ENCODE results near the gene HLA-DPA1.

DNA sequence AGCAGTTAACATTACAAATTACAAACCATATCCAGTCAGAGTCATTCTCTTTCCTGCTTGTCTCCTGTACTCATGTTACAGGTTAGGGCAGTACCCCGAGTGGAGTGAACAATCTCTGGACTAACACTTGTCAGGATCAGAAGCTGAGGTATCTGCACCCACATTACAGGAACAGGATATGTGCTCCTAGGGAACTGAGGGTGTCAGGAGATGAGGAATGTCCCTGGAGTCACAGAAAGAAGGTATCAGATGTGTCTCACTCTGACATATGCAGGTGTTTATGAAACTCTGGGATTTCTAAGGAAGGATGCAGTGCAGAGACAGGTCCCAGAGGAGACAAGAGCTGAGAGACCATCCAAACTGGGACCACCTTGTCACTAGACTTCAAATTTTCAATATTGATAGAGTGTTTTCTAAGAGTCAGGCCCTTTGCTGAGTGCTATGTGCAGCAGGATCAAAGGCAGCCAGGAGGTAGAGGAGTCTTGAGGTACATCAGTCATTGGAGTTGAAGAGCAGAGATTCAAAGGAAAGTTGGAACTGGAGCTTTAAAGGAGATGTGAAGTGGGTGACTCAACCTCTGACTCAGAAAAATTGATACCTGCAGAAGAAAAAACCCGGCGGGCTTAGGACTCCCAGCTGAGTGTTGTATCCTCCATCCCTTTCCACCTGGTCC, 14.9 kb upstream of the HLA-DPA1 start:
- TF ChIP-seq, protein P1, sequence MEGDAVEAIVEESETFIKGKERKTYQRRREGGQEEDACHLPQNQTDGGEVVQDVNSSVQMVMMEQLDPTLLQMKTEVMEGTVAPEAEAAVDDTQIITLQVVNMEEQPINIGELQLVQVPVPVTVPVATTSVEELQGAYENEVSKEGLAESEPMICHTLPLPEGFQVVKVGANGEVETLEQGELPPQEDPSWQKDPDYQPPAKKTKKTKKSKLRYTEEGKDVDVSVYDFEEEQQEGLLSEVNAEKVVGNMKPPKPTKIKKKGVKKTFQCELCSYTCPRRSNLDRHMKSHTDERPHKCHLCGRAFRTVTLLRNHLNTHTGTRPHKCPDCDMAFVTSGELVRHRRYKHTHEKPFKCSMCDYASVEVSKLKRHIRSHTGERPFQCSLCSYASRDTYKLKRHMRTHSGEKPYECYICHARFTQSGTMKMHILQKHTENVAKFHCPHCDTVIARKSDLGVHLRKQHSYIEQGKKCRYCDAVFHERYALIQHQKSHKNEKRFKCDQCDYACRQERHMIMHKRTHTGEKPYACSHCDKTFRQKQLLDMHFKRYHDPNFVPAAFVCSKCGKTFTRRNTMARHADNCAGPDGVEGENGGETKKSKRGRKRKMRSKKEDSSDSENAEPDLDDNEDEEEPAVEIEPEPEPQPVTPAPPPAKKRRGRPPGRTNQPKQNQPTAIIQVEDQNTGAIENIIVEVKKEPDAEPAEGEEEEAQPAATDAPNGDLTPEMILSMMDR (conservative IDR thresholded peaks at IDR 0.05; ENCODE audit: low read depth, low read length) = no peak
- TF ChIP-seq EZH2 (IDR thresholded peaks at IDR 0.05; ENCODE audit: borderline replicate concordance, low read depth, low read length, poor library complexity, severe bottlenecking) = no peak

Data from A673 (cell line).